ENCODE measurements around the gene CDCA8.
"Not testable (repeated sequence)": the region's sequence is repeated elsewhere in the genome, so short reads cannot be mapped to it uniquely, and the experiment has no call there.

The CDCA8 gene

DNA sequence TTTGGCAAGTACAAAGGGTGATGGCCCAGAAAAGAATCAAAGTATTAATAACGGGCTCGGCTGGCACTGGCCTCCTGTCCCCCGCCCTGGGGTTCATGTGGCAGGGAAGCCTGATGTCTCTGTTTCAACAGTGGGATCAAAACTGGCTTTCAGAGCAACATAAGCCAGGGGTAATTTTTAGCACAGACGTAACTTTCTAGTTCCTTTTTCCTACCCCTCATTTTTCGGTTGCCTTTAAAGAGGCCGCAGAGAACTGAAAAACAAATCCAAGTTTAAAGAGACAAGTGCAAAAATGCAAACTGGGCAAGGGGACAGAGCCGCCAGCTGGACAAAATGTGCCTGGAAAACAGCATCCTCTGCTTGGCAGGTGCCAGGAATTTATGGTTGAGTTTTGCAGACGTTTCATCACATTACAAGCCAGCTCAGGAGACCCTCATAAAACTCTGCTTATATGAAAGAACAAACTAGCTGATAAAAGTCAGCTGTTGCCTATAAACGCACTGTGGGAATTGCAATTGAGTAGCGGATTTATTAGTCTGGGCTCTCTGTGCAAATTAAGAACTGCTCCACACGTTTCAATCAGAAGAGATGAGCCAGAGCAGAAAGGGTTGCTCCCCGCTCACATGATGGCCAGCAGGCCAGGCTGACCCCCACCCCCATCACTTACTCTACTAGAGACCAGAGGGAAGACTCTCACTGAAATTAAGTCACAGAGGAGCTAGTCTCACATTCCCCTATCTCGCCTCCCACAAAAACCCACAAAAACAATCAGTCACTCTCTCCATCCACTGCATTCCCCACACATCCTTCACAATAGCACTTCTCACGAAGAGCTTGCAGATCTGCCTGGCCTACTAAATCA is 15.8 kb upstream of the CDCA8 start:
- no peak for DNase-seq

DNA sequence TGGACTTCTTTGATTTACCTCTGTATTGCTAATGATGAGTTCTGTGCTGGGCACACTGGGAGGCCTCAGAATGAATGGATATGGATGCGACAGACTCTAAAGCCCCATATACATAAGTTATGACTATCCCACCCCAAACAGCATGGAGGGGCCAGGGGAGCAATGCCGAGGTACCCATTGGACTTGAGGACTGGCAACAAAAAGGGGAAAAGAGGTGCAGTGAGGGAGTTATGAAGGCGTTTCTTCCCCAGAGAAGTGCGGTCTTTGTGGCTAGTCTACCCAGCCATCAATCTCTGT is 15.2 kb upstream of the CDCA8 start:
- DNase-seq, result no peak

DNA sequence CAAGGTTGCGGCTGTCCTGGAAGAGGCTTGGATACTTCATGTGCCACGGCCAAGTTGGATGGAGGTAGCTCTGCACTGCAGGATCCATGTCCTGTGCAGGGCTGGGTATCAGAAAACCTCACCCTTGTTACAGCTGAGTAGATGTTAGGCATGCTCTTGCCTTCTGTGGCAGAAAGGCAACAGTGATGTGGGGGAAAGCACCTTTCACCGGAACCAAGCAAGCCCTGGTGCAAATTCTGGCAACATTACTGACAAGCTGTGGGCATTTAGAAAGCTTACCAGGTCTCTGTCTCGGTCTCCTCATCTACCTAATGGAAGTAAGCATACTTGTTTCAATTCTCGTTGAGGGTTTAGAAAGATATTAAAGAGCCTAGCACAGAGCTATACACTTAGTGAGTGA is 14.5 kb upstream of the CDCA8 start:
- DNase-seq, result no peak

DNA sequence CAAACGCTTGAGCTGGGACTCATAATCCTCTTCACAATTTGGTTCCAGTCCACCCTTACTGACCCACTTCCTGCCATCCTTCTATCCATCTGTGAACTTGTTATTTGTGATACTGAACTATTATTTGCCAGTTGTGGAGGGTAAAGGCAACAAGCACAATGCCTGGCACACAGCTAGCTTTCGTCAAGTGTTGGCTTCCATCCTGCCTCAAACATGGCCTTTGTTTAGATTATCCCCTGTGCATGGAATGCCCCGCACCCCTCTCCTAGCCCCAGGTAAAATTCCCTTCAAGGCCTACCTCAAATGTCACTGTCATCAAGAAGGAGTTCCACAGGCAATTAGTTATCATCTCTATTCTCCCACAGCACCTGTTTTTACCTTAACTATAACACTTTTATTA is 11.4 kb upstream of the CDCA8 start:
- no peak for DNase-seq

DNA sequence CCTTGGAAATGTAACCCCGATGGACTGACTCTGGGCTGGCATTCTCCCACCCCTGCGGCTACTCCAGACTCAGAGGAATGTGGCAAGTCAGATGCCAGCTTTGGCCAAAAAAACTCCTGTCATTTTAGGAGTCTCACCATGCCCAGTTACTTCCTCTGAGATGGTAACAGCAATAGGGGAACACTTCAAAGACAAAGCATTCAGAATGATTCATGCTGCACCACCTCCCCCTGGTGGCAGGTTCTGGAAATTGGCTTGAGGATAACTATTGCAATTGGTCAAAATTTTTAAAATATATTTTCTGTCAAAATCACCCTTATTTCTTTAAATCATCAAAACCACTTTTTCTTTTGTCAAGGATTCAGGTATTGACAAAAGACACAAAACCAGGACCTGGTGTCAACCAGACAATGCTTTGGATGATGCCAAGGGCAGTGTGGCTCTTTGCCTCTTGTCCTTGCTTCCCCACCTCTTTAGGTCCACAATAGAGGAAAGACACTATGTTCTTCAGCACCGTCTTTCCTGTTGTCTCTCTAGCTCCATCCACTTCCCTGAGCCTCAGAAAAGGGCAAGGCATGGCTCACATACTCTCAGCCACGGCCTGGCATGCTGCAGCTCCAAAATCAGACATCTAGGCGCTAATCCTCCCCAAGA is 9.9 kb upstream of the CDCA8 start:
- DNase-seq, result peak; percentile 90

DNA sequence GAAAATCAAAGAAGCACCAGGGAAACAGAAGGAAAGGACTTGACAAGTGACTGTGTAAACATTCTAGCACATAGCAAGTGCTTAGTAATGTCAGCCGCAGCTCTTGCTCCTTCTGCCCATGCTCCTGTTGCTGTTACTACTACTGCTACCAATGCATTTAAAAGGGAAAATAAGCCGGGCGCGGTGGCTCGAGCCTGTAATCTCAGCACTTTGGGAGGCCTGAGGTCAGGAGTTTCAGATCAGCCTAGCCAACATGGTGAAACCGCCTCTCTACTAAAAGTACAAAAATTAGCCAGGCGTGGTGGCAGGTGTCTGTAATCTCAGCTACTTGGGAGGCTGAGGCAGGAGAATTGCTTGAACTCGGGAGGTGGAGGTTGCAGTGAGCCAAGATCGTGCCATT is 8.1 kb upstream of the CDCA8 start:
- not testable (repeated sequence) for DNase-seq

DNA sequence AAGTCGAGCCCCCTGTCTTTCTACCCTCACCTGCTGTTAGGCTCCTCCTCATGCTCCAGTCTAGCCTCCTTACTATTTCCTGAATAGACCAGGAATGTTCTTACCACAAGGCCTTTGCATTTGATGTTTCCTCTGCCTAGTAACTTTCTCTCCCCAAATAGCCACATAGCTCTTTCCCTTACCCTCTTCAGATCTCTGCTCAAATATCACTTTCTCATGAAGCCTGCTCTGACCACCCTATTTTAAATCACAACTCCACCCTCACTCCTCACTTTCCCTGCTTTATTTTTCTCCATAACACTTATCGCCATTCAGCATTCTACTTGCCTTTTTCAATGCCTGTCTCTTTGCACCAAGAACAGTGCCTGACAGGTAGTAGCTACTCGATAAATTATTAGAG is 6.6 kb upstream of the CDCA8 start:
- no peak for DNase-seq

DNA sequence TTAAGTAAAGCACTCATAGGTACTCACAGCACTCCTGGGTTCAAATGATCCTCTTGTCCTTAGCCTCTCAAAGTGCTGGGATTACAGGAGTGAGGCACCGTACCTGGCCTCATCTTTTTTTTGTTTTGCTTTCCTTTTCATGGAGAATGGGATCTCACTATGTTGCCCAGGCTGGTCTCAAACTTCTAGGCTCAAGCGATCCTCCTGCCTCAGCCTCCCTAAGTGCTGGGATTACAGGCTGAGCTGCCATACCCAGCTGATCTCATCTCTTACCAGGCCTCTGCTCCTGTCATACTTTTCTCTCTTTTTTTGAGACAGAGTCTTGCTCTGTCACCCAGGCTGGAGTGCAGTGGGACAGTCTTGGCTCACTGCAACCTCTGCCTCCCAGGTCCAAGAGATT is 4.6 kb upstream of the CDCA8 start:
- DNase-seq, result not testable (repeated sequence)

DNA sequence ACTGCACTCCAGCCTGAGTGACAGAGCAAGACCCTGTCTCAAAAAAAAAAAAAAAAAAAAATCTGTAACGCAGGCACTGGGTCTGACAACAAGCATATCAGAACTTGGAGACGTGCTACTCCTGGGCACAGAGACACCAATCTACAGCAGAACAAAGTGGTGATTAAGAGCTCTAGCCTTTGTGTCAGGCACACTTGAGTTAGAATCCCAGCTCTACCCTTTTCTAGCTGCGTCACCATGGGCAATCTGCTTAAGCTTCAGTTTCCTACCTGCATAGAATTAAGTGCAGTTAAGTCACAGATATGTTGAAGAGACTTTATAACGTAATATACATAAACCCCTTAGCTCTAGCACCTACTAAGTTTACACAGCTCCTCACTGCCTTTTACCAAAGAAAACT is 3.4 kb upstream of the CDCA8 start:
- no peak for DNase-seq

DNA sequence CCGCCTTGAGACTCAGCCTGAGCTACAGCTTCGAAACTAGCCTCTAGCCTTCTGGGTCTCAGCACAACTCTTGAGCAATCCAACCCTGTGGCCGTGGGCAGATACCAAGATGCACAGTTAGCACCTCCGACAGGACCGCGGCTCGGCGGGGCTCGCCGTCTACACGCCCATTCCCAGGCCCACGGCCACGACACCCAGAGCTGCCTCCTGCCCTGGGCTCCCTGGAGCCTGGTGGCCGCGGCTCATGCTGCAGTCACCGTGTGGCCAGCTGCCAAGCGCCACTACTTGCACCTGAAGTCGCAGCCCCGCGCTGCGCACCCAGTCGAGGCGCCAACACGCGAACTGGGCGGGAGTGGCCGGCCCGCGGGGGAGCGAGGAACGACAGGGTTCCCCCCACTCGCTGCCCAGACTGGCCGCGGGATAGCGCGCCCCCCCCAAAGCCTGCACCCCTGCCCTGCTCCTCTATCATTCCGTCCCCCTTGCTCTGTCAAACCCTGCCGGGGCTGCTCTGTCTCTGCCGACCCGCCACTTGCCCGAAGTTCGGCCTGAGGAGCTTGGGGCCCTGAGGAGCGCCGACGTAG is 729 bp upstream of the CDCA8 start:
- no peak for DNase-seq

DNA sequence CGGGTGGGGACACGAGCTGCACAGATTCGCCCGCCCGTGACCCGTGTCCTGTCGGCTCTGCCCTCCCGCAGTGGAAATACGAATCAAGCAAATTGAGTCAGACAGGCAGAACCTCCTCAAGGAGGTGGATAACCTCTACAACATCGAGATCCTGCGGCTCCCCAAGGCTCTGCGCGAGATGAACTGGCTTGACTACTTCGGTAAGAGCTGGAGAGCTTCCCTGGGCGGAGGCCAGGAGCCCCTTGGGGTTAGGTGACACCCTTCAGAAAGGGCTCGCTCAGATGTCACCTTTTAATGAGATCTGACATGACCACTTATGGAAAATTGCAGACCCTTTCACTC is 489 bp downstream of the CDCA8 start:
- DNase-seq, result no peak

DNA sequence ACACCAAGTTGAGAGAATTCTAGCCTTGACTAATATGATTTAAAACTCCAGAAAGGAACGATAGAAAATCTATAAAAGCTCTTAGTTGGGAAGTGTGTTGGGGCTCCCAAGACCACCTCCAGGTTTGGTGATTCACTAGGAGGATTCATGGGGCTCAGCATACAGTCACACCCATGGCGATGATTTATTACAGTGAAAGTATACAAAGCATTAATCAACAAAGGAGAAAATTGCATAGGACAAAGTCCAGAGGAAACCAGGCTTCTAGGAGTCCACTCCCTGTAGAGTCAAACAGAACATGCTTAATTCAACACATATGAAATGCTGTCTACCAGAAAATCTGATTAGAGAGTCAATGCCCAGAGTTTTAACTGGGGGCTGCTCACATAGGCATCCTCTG is 4.8 kb downstream of the CDCA8 start:
- no peak for DNase-seq

DNA sequence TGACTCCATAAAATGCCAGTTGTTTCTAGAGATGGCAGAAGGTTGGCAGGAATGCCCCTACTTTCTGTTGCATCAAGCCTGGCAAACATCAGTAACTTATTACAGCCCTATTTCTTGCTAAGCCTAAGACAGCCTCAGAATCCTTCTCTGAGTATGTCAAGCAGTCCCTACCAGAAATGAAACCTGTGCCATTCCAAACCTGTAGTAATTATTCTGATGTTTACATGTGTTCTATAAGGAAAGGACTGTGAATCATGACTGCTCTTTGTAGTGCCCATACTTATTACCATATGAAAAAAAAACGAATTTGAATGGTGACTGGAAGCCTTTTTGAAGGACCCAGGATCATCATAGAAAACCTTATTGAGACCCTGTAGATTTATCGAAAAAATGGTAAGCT is 5.4 kb downstream of the CDCA8 start:
- no peak for DNase-seq

DNA sequence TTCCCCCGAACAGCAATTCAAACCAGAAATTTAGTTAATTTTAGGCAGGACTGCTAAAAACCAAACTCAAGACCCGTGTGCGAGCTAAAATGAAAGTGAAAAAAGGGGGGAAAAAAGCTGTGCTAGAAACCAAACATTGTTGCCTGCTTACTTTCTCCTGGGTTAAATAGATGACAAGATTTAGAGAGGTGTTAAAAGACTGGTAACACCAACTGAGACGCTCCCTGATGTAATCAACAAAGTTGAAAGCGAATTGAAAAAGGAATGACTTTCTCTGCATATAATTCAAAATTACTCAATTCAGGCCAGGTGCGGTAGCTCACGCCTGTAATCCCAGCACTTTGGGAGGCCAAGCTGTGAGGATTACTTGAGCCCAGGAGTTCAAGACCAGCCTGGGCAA is 6.8 kb downstream of the CDCA8 start:
- DNase-seq, result no peak

DNA sequence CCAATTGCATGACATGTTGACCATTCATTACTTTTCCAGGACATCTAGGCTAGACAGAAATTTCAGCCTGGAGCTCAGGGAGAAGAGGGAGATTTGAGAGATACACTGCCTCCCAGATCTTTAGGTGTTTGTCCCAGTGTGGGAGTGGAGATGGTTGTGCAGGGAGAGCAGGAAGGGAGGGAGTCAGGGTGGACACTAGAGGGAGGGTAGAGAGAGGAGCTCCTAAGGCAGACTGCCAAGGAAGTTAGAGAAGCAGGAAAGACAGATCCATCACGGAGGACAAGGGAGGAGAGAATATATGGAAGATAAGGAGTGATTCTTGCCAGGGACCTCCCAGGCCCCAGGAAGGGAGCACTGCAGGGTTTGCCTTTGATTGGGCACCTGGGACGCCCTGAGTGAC is 8.7 kb downstream of the CDCA8 start:
- no peak for DNase-seq

DNA sequence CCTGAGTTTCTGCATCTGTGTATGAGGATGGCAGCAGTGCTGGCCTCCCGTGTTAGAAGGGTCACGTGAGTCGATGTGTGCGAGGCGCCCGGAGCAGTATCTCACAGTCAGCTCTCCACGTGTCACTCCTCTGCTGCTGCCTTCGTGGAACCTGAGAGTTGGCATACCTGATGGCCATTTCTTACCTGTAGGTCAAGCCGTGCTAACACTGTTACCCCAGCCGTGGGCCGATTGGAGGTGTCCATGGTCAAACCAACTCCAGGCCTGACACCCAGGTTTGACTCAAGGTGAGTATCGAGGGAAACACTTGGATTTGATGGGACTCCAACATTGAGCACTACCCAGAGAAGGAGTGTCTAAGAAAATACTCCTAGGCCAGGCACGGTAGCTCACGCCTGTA is 10.7 kb downstream of the CDCA8 start:
- DNase-seq, result no peak

DNA sequence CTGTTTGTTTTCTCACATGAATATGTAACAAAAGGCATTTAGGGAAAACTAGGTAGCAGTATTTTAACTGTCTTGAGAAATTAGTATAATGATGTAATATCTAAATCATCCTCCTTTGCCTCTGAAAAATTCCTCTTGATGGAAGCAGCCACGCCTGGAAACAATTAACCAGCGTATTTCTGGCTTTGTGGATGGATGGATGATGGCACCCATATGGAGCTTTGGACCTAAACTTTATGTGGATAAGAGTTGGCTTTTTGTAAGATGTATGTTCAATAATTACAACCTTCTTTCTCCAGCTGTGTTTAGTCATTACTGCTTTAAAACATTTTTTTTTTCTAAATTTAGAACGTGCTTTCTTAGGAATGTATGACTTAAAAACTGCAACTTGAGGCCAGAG is 12.7 kb downstream of the CDCA8 start:
- no peak for DNase-seq

DNA sequence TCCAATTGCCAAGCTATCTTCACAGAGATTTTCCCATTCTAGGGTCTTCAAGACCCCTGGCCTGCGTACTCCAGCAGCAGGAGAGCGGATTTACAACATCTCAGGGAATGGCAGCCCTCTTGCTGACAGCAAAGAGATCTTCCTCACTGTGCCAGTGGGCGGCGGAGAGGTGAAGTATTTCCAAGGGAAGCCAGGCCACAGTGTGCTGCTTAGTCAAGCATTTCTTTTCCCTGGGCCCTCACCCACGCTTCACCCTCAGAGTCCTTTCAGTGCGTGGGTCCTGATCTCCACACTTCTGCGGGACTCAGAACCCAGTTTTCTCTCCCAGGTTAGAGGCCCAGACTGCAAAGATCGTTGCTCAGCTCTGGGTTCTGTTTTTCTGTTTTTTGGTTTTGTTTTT is 13.1 kb downstream of the CDCA8 start:
- DNase-seq, result no peak

DNA sequence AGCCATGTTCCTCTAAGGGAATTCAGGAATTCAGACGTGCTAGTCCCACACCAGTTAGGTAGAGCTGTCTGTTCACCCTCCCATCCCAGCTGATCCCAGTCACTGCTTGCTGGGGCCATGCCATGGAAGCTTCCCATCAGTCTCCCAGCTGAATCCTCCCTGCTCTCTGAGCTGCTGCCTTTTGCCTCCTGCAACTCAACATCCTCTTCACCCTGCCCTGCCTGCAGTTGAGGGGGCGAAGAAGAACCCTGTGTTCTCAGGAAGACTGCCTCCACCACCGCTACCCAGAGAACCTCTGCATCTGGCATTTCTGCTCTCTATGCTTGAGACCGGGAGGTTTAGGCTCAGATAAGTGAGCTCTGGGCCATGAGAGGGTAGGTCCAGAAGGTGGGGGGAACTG is 16.2 kb downstream of the CDCA8 start:
- no peak for DNase-seq

DNA sequence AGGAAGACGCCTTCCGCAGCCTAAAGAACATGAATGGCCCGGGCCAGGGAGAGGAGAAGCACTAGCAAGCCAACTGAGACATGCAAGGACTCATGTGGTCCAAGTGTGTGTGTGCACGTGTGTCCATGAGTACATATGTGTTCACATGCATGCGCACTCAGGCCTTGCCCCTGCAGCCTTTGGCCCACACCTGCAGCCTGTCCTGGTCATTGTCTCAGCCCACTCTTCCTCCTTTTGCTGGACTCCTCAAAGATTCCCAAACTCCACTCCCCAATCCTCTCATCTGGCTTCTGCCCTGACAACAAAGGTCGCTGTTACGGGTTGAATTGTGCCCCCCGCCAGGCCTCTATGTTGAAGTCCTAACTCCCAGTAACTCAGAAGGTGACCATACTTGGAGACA is 21.9 kb downstream of the CDCA8 start:
- DNase-seq, result no peak

DNA sequence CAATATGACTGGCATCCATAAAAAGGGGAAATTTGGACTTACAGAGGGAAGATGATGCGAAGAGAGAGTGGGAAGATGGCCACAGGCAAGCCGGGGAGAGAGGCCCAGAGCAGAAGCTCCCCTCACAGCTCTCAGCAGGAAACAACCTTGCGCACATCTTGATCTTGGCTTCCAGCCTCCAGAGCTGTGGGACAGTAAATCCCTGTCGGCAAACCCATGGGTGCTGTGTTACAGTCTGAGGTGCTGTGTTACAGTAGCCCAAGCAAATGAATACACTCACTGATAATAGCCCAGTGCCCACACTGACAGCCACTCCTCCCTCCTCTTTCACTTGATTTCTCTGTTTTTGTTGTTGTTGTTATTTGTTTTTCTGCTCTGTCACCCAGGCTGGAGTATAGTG is 22.4 kb downstream of the CDCA8 start:
- no peak for DNase-seq

DNA sequence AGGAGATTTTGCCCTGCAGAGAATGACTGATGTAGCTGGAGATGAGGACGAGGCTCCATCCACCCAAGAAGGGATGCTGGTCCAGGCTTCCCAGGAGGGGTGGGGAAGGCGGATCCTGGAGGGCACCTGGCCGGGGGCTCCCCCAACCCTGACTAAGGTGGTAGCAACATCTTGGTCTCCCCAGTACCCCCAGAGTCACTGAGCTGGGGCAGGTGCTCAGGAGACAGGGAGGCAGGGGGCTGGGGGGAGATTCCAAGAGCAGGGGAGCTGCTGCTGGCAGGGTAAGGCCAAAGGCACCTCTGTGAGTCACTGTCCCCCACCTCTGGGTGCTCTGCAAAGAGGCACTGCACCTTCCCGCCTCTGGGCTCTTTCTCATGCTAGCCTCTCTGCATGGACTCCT is 24.0 kb downstream of the CDCA8 start:
- DNase-seq, result no peak

DNA sequence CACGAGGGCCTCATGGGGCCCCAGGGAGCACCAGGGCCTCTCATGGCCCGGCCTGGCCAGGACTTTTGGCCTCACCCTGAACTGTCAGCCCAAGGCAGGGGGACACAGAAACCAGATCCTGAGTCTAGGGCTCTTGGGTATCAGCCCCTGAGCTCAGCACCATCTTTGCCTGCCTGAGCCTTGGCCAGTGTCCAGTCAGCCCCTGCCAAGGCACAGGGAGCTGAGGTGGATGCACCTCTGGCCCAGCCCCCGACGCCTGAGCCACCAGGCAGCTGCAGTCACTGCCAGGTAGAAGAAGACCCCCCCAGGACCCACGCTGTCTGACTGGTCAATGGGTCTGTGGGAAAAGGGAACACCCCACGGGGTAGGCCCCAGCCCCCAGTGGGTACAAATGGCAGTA is 25.3 kb downstream of the CDCA8 start:
- no peak for DNase-seq

DNA sequence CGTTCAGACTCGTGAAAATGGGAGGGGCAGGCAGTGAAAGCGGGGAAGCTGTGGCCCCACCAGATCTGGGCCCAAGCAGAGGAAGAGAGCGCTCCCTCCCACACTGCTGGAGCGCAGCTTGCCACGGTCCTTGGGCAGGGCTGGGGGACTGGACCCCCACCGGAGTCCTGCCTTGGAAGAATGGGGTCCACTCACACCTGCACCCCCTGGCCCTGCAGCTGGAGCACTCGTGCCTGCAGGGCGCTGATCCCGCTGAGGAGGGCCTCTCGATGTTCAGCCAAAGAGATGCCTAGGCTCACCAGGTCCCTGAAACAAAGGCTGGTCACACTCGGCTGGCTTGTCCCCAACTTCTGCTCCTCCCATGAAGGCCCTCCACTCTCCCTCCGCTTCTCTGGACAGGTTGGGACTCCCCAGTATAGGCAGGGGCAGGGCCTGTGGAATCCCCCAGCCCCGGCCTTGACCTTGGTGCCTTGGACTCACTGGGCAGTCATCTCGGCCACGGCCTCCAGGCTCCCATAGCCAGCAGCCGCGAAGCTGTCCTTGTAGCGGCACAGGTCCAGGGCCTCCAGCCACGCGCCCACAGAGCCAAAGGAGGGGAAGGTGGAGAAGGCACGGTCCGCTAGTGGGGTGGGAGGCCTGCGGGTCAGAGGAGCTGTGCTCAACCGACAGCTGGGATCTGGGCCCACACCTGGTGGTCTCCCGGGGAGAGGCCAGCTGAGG is 26.0 kb downstream of the CDCA8 start:
- no peak for DNase-seq

Data from activated CD8-positive, alpha-beta memory T cell treated with anti-CD3 and anti-CD28 coated beads for 24 hours (primary cell).